DOHH2 (cell line): ENCODE measurements around the gene SNX9.
A peak's percentile ranks its signal among the peaks of the same experiment; 100 is the strongest.
"Not testable (repeated sequence)": the region's sequence is repeated elsewhere in the genome, so short reads cannot be mapped to it uniquely, and the experiment has no call there.

Experiments used
- H3F3A ChIP-seq: fragments of 200-600 bp; sonication (generic), shearing (Covaris generic); 2 replicates; pipeline ENCODE4 v1.6.0; 2016; ENCODE audit warnings: antibody characterized with exemption, mild to moderate bottlenecking; ENCODE audit not compliant: control insufficient read depth, insufficient read depth
- H3K27ac ChIP-seq: fragments of 200-600 bp; sonication (generic); 2 replicates; pipeline ENCODE4 v1.5.1; 2014; ENCODE audit warnings: low read depth, mild to moderate bottlenecking, low read length, moderate library complexity
- H3K27me3 ChIP-seq: fragments of 200-600 bp; sonication (generic); 2 replicates; pipeline ENCODE4 v1.6.1; 2014; ENCODE audit warnings: mild to moderate bottlenecking, low read length, mixed read lengths; ENCODE audit not compliant: control insufficient read depth
- H3K36me3 ChIP-seq: fragments of 200-600 bp; sonication (generic); 2 replicates; pipeline ENCODE4 v1.6.1; 2014; ENCODE audit warnings: mild to moderate bottlenecking, low read length, moderate library complexity, mixed read lengths; ENCODE audit not compliant: control insufficient read depth
- H3K4me1 ChIP-seq: fragments of 200-600 bp; sonication (generic); 2 replicates; pipeline ENCODE4 v1.6.1; 2014; ENCODE audit warnings: mild to moderate bottlenecking, low read length, mixed read lengths; ENCODE audit not compliant: control insufficient read depth
- H3K4me2 ChIP-seq: fragments of 200-600 bp; sonication (generic); 2 replicates; pipeline ENCODE4 v1.6.0; 2014; ENCODE audit warnings: mild to moderate bottlenecking, low read length, moderate library complexity
- H3K4me3 ChIP-seq: fragments of 200-600 bp; sonication (generic); 2 replicates; pipeline ENCODE4 v1.5.1; 2014; ENCODE audit warnings: mild to moderate bottlenecking, low read length, mixed read lengths
- H3K79me2 ChIP-seq: fragments of 200-600 bp; sonication (generic); 2 replicates; pipeline ENCODE4 v1.6.1; 2014; ENCODE audit warnings: mild to moderate bottlenecking, low read length, mixed read lengths; ENCODE audit not compliant: control insufficient read depth
- H3K9me2 ChIP-seq: fragments of 200-600 bp; sonication (generic); replicated peaks from 2 replicates; pipeline ENCODE4 v1.6.1; 2014; ENCODE audit warnings: mild to moderate bottlenecking, low read length, mixed read lengths; ENCODE audit not compliant: control insufficient read depth
- H3K9me3 ChIP-seq: fragments of 200-600 bp; sonication (generic); 2 replicates; pipeline ENCODE4 v1.6.1; 2014; ENCODE audit warnings: antibody characterized with exemption, low read length, mixed read lengths; ENCODE audit not compliant: control insufficient read depth, insufficient read depth
- H4K20me1 ChIP-seq: fragments of 200-600 bp; sonication (generic); 2 replicates; pipeline ENCODE4 v1.6.0; 2014; ENCODE audit warnings: low read depth, mild to moderate bottlenecking, antibody characterized with exemption, low read length, moderate library complexity; ENCODE audit not compliant: control insufficient read depth, insufficient read depth
- CTCF ChIP-seq: fragments of 200-600 bp; sonication (generic); IDR thresholded peaks from one replicate; pipeline ENCODE4 v1.5.1; 2014; ENCODE audit warnings: antibody characterized with exemption, mild to moderate bottlenecking, low read depth, low read length; ENCODE audit not compliant: poor library complexity, severe bottlenecking
- EZH2phosphoT487 ChIP-seq: fragments of 200-600 bp; sonication (generic); IDR thresholded peaks from 2 replicates; pipeline ENCODE4 v1.6.1; 2017; ENCODE audit warnings: borderline replicate concordance, mild to moderate bottlenecking, antibody characterized with exemption, low read length, moderate library complexity, mixed read lengths

The SNX9 gene

GRCh38 chr6:157841211-157841840 is 18.3 kb downstream of the SNX9 start:
- no peaks in the 10 kb centered on the region for H3K9me3 ChIP-seq
- peaks cover 10% of the 10 kb centered on the region for H3K4me1 ChIP-seq
- H3K4me2 ChIP-seq = no peak overlapping the region
- H3K27me3 ChIP-seq = peaks cover 28% of the 10 kb centered on the region
- no peak overlapping the region for H3K4me3 ChIP-seq
- TF ChIP-seq CTCF (no peak), EZH2phosphoT487 (no peak)
- no peaks in the 10 kb centered on the region for H4K20me1 ChIP-seq
- no peaks in the 10 kb centered on the region for H3K36me3 ChIP-seq
- H3F3A ChIP-seq = no peaks in the 10 kb centered on the region
- H3K27ac ChIP-seq = no peak overlapping the region
- no peaks in the 10 kb centered on the region for H3K79me2 ChIP-seq
- no peaks in the 10 kb centered on the region for H3K9me2 ChIP-seq

GRCh38 chr6:157842212-157842611 is 19.2 kb downstream of the SNX9 start:
- Histone ChIP-seq H3K9me2 (no peaks in the 10 kb centered on the region), H3K4me2 (no peak overlapping the region), H3K27ac (no peak overlapping the region), H3F3A (no peaks in the 10 kb centered on the region), H3K27me3 (peaks cover 28% of the 10 kb centered on the region), H3K79me2 (no peaks in the 10 kb centered on the region), H3K9me3 (no peaks in the 10 kb centered on the region), H3K4me3 (no peak overlapping the region), H3K36me3 (no peaks in the 10 kb centered on the region), H3K4me1 (peaks cover 15% of the 10 kb centered on the region), H4K20me1 (no peaks in the 10 kb centered on the region)
- TF ChIP-seq CTCF (no peak), EZH2phosphoT487 (no peak)

- Histone ChIP-seq H3K4me1 (peaks cover 15% of the 10 kb centered on the region), H3K27me3 (peaks cover 18% of the 10 kb centered on the region; the same call in 1 of the 2 replicates)
- not testable (repeated sequence) for H3F3A ChIP-seq, H3K79me2 ChIP-seq, H3K36me3 ChIP-seq, H4K20me1 ChIP-seq, H3K4me3 ChIP-seq, H3K4me2 ChIP-seq, H3K9me3 ChIP-seq, H3K9me2 ChIP-seq, H3K27ac ChIP-seq
Observed at GRCh38 chr6:157844196-157844595, 21.1 kb downstream of the SNX9 start.

- H3K27me3 ChIP-seq = peaks cover 12% of the 10 kb centered on the region; the same call in 1 of the 2 replicates
Observed at GRCh38 chr6:157845493-157846259, 22.6 kb downstream of the SNX9 start.

More at GRCh38 chr6:157845493-157846259, 22.6 kb downstream of the SNX9 start:
- H3K79me2 ChIP-seq = no peaks in the 10 kb centered on the region
- H4K20me1 ChIP-seq = no peaks in the 10 kb centered on the region
- TF ChIP-seq EZH2phosphoT487 (no peak), CTCF (no peak)
- no peaks in the 10 kb centered on the region for H3K9me2 ChIP-seq
- no peak overlapping the region for H3K27ac ChIP-seq
- H3K4me2 ChIP-seq = peak overlapping the region; percentile 38
- no peaks in the 10 kb centered on the region for H3K9me3 ChIP-seq
- H3K36me3 ChIP-seq = no peaks in the 10 kb centered on the region
- H3K4me3 ChIP-seq = peak overlapping the region; percentile 22; the same call in 1 of the 2 replicates
- peaks cover 15% of the 10 kb centered on the region for H3K4me1 ChIP-seq
- H3F3A ChIP-seq = no peaks in the 10 kb centered on the region
